Epithelial cell of prostate (primary cell): Measurements from ENCODE around the gene CHST12.
"Not testable (repeated sequence)": the region's sequence is repeated elsewhere in the genome, so short reads cannot be mapped to it uniquely, and the experiment has no call there.

Experiments
- DNase-seq: peaks from one replicate; pipeline ENCODE4 v3.0.0-alpha.2; 2011; ENCODE audit warnings: low read depth, low spot score
- H3K27ac ChIP-seq: fragments of 450-650 bp; 2 replicates; pipeline ENCODE4 v1.5.1; 2017; ENCODE audit warnings: mild to moderate bottlenecking

Gene CHST12

DNA sequence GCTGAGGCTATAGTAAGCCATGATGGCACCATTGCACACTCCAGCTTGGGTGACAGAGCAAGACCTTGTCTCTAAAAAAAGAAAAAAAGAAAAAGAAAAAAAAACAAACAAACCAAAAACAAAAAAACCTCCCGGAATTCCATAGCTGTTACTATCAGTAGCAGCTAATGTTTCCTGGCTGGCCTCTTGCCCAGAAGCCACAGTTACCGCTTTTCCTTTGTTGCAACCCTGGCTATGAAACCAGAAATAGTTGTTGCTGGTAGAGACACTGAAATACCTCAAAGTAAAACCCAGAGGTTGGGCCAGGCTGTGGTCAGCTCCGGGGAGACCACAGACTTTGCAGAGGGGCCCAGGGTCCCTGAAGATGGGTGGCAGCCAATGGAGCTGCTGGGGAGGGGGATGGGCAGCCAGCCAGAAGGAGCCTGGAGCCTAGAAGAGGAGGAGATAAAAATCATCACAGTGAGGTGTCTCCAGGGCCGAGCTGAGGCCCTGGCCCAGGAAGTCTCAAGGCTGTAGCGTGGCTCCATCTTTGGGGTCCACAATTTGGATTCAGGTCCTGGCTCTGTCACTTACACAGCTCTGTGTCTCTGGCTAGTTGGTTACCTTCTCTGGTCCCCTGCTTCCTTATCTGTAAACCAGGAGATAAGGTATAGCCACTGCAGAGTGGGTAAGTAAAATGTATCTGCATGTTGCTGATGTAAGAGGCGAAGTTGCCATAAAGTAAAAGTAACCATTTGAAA is 3.4 kb upstream of the CHST12 start:
- no peak for DNase-seq

DNA sequence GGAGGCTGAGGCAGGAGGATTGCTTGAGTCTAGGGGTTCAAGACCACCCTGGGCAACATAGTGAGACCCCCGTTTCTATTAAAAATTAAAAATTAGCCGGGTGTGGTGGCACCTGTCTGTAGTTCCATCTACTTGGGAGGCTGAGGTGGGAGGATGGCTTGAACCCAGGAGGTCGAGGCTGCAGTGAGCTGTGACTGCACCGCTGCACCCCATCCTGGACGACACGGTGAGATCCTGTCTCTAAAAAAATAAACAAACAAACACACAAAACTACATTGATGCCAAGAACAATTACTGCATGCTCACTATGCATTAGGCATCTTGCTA is 761 bp upstream of the CHST12 start:
- DNase-seq = no peak
- no peak overlapping the region for H3K27ac ChIP-seq

More for the DNA sequence above, 3.4 kb upstream of the CHST12 start:
- H3K27ac ChIP-seq = peak overlapping the region; percentile 73

DNA sequence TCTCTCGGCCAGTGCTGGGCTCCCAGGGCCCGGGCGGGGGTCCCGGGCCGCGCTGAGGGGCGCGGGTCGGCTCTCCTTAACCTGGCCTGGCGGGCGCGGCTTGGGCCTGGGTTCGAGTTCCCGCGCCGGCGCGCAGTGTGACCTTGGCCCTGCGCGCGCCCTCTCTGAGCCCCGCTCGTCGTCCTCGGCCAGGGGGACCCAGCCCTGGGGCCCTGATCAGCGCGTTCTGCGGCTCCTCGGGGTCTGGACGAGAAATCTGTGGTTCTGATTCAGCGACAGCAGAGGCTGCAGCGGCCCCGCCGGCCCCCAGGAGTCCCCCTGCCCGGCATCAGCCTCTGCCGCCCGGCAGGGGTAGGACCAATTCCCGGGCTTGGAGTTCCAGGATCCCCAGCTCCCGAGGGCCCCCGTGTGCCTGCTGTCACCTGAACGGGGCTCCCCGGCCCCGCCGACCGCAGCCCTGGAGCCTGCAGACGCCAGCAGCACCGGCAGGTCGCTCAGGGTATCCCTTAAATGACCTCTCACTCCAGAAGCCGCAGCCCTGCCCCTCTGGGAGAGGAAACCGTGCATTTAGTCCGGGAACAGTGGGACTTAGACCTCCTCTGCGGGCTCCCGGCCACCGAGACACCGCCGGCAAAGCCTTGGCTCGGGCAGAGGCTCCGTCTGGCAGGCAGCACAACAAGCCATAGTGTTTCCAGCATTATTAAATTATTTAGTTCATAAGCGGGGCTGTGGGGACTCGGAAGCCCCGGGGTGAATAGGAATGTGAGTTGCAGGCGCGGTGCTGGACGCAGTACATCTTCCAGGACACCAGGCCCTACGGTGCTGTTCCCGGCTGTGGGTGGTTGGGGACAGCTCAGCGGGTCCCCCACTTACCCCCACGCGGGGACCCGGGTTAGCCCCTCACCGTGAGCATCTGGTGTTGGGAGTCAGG is 572 bp downstream of the CHST12 start:
- H3K27ac ChIP-seq = no peak overlapping the region
- no peak for DNase-seq

DNA sequence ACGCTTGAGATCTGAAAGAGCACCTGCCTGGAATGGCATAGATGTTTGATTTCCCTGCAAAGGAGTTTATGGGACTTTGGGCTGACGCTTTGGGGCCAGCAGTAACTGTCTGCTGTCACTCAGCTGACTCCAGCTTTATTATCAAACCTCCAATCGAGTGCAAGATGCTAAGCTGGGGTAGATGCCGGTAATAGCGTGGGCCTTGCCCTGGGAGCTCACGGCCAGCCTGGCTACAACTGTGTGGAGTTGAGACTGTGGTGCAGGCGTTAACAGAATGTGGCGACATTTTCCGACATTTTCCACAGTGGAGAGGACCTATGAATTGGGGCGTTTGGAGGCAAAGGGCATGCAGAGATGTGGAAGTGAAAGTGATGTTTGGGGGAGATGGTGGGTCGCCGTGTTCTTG is 1.3 kb downstream of the CHST12 start:
- no peak for DNase-seq

DNA sequence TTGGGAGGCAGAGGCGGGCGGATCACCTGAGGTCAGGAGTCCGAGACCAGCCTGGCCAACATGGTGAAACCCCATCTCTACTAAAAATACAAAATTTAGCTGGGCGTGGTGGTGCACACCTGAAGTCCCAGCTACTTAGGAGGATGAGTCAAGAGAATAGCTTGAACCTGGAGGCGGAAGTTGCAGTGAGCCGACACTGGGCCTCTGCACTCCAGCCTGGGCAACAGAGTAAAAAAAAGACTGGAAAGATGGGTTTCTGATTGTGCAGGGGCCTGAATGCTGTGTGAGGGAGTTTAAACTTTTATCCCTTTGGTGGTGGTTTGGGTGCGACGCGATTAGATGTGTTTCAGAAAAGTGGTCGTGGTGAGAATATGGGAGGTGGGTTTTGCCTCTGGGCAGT is 1.8 kb downstream of the CHST12 start:
- no peak overlapping the region for H3K27ac ChIP-seq
- no peak for DNase-seq

More for the DNA sequence above, 1.3 kb downstream of the CHST12 start:
- H3K27ac ChIP-seq = no peak overlapping the region

DNA sequence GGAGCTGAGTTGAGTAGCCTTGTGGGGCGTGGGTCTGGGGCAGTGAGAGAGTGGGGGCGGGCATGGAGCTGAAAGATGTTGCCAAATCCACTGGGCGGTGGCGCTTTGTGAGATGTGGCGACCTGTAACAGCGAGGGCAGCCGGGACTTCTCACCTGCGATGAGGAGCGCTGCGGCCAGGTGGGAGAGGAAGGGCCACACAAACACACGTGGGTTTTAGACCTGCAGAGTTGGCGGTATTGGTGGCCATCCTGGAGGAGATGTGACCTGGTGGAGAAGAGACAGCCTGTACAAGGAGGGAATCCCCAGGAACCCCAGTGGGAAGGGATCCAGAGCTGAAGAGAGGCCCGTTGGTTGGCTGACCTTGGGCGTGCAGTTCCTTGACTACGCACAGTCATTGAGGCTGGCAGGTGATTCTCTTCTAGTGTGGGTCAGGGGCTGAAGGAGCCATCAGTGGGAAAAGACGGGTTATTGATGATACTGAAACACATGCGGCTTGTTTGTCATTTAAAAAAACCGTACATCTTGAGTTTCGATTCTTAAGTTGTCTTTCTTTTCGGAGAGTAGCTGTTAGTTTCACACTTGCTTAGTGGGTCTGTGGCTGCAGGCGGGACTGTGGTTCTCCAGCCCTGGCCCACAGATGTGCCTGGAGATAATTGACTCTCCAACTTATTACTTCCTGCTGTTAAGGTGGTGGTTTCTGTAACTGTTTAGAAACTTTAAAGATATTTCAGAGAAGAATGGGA is 2.4 kb downstream of the CHST12 start:
- no peak overlapping the region for H3K27ac ChIP-seq
- DNase-seq = no peak

- H3K27ac ChIP-seq = no peak overlapping the region
- DNase-seq = no peak
These were observed 6.5 kb downstream of the CHST12 start for GRCh38 chr7:2409745-2410414.

GRCh38 chr7:2411049-2411448 is 7.6 kb downstream of the CHST12 start:
- H3K27ac ChIP-seq = no peak overlapping the region
- DNase-seq = no peak

DNA sequence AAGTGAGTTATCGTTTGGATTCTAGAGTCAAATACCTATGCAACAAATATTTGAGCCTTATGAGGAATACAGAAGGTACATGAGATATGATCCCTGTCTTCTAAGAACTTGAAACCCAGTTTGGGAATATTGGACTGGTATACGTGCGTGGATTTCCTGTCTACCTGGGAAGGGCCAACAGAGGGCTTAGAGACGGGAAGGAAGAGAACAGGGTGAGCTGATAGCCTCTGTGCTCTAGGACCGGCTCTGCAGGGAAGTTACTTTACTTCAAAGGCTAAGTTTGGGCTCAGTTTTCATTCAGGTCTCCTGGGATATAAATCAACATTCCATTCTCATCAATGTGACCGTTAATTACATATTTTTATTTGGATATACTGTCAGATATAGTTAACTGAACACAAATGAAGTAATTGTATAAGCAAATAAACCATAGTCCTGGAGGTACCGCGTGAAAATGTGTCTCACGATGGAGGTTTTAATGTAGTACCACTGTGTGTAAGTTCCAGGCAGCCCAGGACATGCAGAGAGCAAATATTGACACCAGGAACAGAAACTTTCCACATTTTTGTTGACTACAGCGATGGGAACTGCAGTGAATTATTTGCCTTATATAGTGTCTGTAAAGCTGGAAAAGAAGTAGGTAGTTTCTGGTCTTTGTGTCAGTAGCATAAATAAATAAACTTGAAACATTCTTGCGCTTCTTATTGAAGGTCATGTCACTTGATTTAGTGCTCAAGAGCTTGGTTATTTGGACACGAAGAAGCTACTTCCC is 8.6 kb downstream of the CHST12 start:
- DNase-seq = no peak
- H3K27ac ChIP-seq = no peak overlapping the region

- no peak for DNase-seq
- H3K27ac ChIP-seq = no peak overlapping the region
These were observed 9.3 kb downstream of the CHST12 start for GRCh38 chr7:2412587-2413201.

GRCh38 chr7:2416063-2416462 is 12.7 kb downstream of the CHST12 start:
- H3K27ac ChIP-seq = no peak overlapping the region

GRCh38 chr7:2416650-2417049 is 13.2 kb downstream of the CHST12 start:
- H3K27ac ChIP-seq = no peak overlapping the region
- no peak for DNase-seq

More at GRCh38 chr7:2416063-2416462, 12.7 kb downstream of the CHST12 start:
- DNase-seq = no peak

DNA sequence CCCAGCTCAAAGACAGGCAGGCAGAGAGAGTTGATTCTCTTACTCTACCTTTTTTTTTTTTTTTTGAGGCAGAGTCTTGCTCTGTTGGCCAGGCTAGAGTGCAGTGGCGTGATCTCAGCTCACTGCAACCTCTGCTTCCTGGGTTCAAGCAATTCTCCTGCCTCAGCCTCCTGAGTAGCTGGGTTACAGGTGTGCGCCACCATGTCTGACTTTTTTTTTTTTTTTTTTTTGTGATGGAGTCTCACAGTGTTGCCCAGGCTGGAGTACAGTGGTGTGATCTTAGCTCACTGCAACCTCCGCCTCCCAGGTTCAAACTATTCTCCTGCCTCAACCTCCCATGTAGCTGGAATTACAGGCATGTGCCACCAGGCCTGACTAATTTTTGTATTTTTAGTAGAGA is 13.8 kb downstream of the CHST12 start:
- not testable (repeated sequence) for DNase-seq, H3K27ac ChIP-seq

DNA sequence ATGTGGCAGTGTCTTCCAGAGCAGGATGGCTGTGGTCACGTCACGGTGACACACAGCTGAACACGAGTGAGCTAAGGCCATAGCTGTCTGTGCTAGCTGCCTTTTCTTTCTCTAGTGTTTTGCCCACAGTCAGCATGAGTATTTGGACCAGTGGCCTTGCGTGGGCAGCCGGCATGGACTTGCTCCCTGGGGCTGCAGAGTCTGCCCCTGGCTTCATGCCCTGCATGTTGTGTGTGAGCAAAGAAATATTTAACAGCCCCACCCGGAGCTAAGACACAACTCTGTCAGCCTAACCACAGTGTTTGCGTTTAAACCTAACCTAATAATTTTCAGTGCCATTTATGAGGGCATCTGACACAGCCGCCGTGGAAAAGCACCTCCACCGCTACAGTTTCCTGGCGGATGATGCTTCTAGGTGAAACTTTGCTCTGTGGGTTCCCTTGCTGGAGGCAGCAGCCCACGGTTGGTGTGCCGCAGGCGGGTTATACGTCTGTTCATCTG is 14.6 kb downstream of the CHST12 start:
- DNase-seq = no peak
- no peak overlapping the region for H3K27ac ChIP-seq

DNA sequence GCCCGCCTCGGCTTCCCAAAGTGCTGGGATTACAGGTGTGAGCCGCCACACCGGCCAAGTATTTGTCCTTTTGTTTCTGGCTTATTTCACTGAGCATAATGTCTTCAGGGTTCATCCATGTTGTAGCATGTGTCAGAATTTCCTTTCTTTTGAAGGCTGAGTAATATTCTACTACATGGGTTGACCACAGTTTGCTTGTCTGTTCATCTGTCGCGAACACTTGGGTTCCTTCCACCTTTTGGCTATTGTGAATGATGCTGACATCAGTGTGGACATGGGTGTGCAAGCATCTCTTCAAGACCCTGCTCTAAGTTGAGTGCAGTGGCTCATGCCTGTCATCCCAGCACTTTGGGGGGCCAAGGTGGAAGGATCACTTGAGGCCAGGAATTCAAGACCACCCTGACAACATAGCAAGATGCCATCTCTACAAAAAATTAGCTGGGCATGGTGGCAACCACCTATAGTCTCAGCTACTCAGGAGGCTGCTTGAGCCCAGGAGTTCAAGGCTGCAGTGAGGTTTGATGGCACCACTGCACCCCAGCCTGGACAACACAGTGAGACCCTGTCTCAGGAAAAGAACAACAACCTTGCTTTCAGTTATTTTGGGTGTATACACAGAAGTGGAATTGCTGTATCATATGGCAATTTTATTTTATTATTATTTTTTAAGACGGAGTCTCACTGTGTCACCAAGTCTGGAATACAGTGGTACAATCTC is 17.0 kb downstream of the CHST12 start:
- H3K27ac ChIP-seq = no peak overlapping the region
- no peak for DNase-seq

- DNase-seq = no peak
- no peak overlapping the region for H3K27ac ChIP-seq
These were observed 18.5 kb downstream of the CHST12 start for GRCh38 chr7:2421943-2422310.

- no peak for DNase-seq
These were observed 22.3 kb downstream of the CHST12 start for GRCh38 chr7:2425749-2426148.

DNA sequence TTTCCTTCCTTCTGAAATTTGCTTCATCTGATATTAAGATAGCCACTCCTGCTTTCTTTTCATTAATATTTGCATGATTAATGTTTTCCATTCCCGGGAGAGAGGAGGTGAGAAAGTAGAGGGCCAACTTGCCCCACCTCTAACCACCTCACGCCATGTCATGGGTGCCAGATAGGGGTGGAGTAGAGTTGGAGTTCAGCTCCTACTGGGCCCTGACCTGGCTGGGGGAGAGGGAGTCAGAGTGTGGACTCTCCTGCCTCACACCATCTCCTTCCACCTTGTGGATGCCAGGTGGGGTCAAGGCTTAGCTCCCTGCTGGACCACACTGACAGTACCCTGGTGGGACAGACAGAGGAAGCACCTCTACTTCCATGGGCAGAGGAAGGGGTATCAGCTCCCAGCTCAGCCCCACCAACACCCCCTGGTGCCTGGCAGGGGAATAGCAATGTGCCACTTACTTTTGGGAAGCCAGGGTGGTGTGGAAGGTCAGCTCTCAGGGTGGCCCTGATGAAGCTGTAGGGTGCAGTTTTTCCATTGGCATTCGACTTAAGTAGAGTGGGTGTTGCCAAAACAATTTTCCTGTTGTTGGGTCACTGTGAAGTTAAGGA is 28.0 kb downstream of the CHST12 start:
- no peak overlapping the region for H3K27ac ChIP-seq
- DNase-seq = no peak

More at GRCh38 chr7:2425749-2426148, 22.3 kb downstream of the CHST12 start:
- no peak overlapping the region for H3K27ac ChIP-seq
